Choroid plexus epithelial cell (primary cell): ENCODE results near the gene UBE3C.

Experiments used
- DNase-seq: peaks from one replicate; pipeline ENCODE4 v3.0.0-alpha.2; 2010; ENCODE audit warnings: low read depth
- H3K4me3 ChIP-seq: 2 replicates; pipeline ENCODE4 v1.5.1; 2011; ENCODE audit warnings: low read depth, mild to moderate bottlenecking, control low read depth, low read length, moderate library complexity
- CTCF ChIP-seq: conservative IDR thresholded peaks from 2 replicates; pipeline ENCODE4 v1.5.1; 2011; ENCODE audit warnings: low read depth, mild to moderate bottlenecking, control low read depth, inconsistent platforms, low read length, moderate library complexity

Gene UBE3C

GRCh38 chr7:157293413-157293788 is 154.7 kb downstream of the UBE3C start:
- no peak for TF ChIP-seq CTCF
- no peak overlapping the region for H3K4me3 ChIP-seq
- DNase-seq, result no peak

- H3K4me3 ChIP-seq, result no peak overlapping the region
- DNase-seq, result no peak
- TF ChIP-seq CTCF, result no peak
These were observed 156.0 kb downstream of the UBE3C start for GRCh38 chr7:157294773-157295172.

DNA sequence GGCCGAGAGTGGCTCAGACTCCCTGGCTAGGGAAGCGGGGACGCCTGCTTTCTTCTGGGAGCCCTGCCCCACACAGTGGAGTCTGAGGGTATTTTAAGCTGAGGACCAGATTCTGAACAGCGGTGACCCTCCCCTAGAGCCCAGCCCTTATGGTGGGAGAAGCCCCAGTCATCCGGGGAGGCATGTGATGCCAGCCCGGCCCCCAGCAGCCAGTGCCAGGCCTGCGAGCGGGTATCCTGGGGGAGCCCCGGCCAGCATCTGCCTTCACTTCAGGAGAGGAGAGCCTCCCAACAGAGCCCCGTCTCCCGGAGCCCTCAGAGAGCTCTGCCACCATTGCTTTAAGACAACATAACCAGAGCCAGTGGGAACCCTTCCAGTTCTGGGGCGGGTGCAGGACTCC is 156.6 kb downstream of the UBE3C start:
- no peak overlapping the region for H3K4me3 ChIP-seq
- no peak for DNase-seq
- no peak for TF ChIP-seq CTCF

GRCh38 chr7:157297185-157297584 is 158.5 kb downstream of the UBE3C start:
- DNase-seq, result no peak
- H3K4me3 ChIP-seq, result no peak overlapping the region
- TF ChIP-seq CTCF, result no peak

GRCh38 chr7:157299317-157299612 is 160.5 kb downstream of the UBE3C start:
- H3K4me3 ChIP-seq, result no peak overlapping the region
- DNase-seq, result no peak

GRCh38 chr7:157299613-157300368 is 161.1 kb downstream of the UBE3C start:
- no peak for TF ChIP-seq CTCF
- H3K4me3 ChIP-seq, result no peak overlapping the region
- no peak for DNase-seq

More at GRCh38 chr7:157299317-157299612, 160.5 kb downstream of the UBE3C start:
- TF ChIP-seq CTCF, result no peak

GRCh38 chr7:157300369-157300825 is 161.7 kb downstream of the UBE3C start:
- no peak for DNase-seq
- no peak overlapping the region for H3K4me3 ChIP-seq
- TF ChIP-seq CTCF, result no peak
